H1 (cell line): ENCODE data around the gene TRIM65. TPM values are rescaled to one million over a fixed set of nuclear protein-coding genes. Genes with fewer than 3 reads are reported as not detected.
A peak's percentile ranks its signal among the peaks of the same experiment; 100 is the strongest.

Experiments used
- CTCF ChIA-PET: fragments of 300-600 bp; sonication (Branson Sonifier 250); formaldehyde crosslinking; loops from one replicate; lab custom pipeline; 2021; ENCODE audit not compliant: partially characterized antibody; lab: Charles Lee
- POLR2A ChIA-PET: fragments of 300-600 bp; sonication (Branson Sonifier 250); formaldehyde crosslinking; loops from one replicate; lab custom pipeline; 2021; ENCODE audit warnings: inconsistent platforms; ENCODE audit not compliant: partially characterized antibody; lab: Charles Lee
- DNase-seq, 2 experiments: peaks; one replicate each; pipeline versions ENCODE4 v3.0.0 to v3.0.0-alpha.2; 2010 to 2022; ENCODE audit warnings: low spot score in 2 of 2, low read depth in 1 of 2, mixed read lengths in 1 of 2
- FAIRE-seq: peaks from 2 replicates; lab custom pipeline; 2011; peaks lifted over from hg19 to GRCh38; lab: Jason Lieb, UNC
- H2AFZ ChIP-seq: 2 replicates; pipeline ENCODE4 v1.8.1; 2012; ENCODE audit warnings: low read length, inconsistent platforms
- H2AK5ac ChIP-seq: 2 replicates; pipeline ENCODE4 v1.6.1; 2013; ENCODE audit warnings: low read depth, low read length
- H2BK120ac ChIP-seq: replicated peaks from 2 replicates; pipeline ENCODE3; 2013; ENCODE audit warnings: low read depth, low read length, inconsistent platforms
- H2BK12ac ChIP-seq: 2 replicates; pipeline ENCODE4 v1.6.1; 2013; ENCODE audit warnings: low read depth, low read length
- H2BK15ac ChIP-seq: 2 replicates; pipeline ENCODE4 v1.6.1; 2013; ENCODE audit warnings: low read length
- H2BK20ac ChIP-seq: 2 replicates; pipeline ENCODE4 v1.6.1; 2013; ENCODE audit warnings: low read length
- H2BK5ac ChIP-seq: 2 replicates; pipeline ENCODE4 v1.6.1; 2013; ENCODE audit warnings: low read depth, low read length
- H3K14ac ChIP-seq: 2 replicates; pipeline ENCODE4 v1.6.1; 2013; ENCODE audit warnings: inconsistent platforms; ENCODE audit not compliant: insufficient read length
- H3K18ac ChIP-seq: 2 replicates; pipeline ENCODE4 v1.6.1; 2013; ENCODE audit warnings: low read length; ENCODE audit errors: extremely low read depth
- H3K23ac ChIP-seq: 2 replicates; pipeline ENCODE4 v1.6.1; 2013; ENCODE audit warnings: inconsistent platforms; ENCODE audit not compliant: insufficient read length
- H3K23me2 ChIP-seq: 2 replicates; pipeline ENCODE4 v1.6.1; 2013; ENCODE audit warnings: low read depth, low read length
- H3K27ac ChIP-seq: 2 replicates; pipeline ENCODE4 v1.6.1; 2011; ENCODE audit warnings: low read depth, low read length, inconsistent platforms
- H3K27me3 ChIP-seq, 4 experiments: replicated peaks in 1 of 4; 1 replicate in 1 of 4; 2 replicates in 3 of 4; pipeline versions ENCODE4 v1.6.1 to v1.8.1; 2011 to 2013; ENCODE audit warnings: low read length in 3 of 4, mild to moderate bottlenecking in 3 of 4, inconsistent platforms in 2 of 4, mixed read lengths in 2 of 4, moderate library complexity in 1 of 4; ENCODE audit not compliant: control insufficient read depth in 3 of 4, insufficient read depth in 3 of 4; ENCODE audit errors: extremely low read depth in 1 of 4
- H3K36me3 ChIP-seq, 4 experiments: 2 replicates each; pipeline versions ENCODE4 v1.6.1 to v1.8.1; 2011 to 2013; ENCODE audit warnings: mild to moderate bottlenecking in 4 of 4, low read length in 3 of 4, moderate library complexity in 2 of 4, control low read depth in 1 of 4, inconsistent platforms in 1 of 4; ENCODE audit not compliant: insufficient read depth in 4 of 4, control insufficient read depth in 2 of 4
- H3K4ac ChIP-seq: replicated peaks from 2 replicates; pipeline ENCODE3; 2013; ENCODE audit warnings: low read length, low read depth, mixed read lengths, inconsistent platforms; ENCODE audit not compliant: insufficient read length
- H3K4me1 ChIP-seq, 4 experiments: replicated peaks in 1 of 4; 1 replicate in 1 of 4; 2 replicates in 3 of 4; pipeline versions ENCODE4 v1.6.1 to v1.8.1; 2011 to 2013; ENCODE audit warnings: low read length in 3 of 4, inconsistent platforms in 2 of 4, mixed read lengths in 1 of 4; ENCODE audit not compliant: insufficient read depth in 4 of 4, control insufficient read depth in 3 of 4
- H3K4me2 ChIP-seq, 2 experiments: 2 replicates each; pipeline versions ENCODE4 v1.6.1 to v1.8.1; 2011 to 2013; ENCODE audit warnings: low read depth in 2 of 2, low read length in 2 of 2, control low read depth in 1 of 2, inconsistent platforms in 1 of 2, mild to moderate bottlenecking in 1 of 2; ENCODE audit not compliant: insufficient read depth in 1 of 2
- H3K4me3 ChIP-seq, 4 experiments: fragments of 200-600, 300-600 bp in 1 of 4; sonication (generic), shearing (Covaris generic), sonication (Bioruptor Twin) in 1 of 4; 2 replicates each; pipeline versions ENCODE4 v1.5.1 to v1.8.1; 2011 to 2016; ENCODE audit warnings: low read length in 4 of 4, low read depth in 3 of 4, control low read depth in 2 of 4, inconsistent platforms in 2 of 4, mild to moderate bottlenecking in 2 of 4, mixed read lengths in 1 of 4, moderate library complexity in 1 of 4; ENCODE audit not compliant: insufficient read depth in 2 of 4; ENCODE audit errors: extremely low read depth in 1 of 4
- H3K56ac ChIP-seq: replicated peaks from 2 replicates; pipeline ENCODE3; 2013; ENCODE audit warnings: low read depth, mild to moderate bottlenecking, mixed read lengths, low read length, inconsistent platforms; ENCODE audit not compliant: insufficient read length
- H3K79me1 ChIP-seq: 2 replicates; pipeline ENCODE4 v1.6.1; 2013; ENCODE audit warnings: low read depth, low read length, control low read depth
- H3K79me2 ChIP-seq, 2 experiments: 2 replicates each; pipeline versions ENCODE4 v1.6.1 to v1.8.1; 2012 to 2013; ENCODE audit warnings: low read length in 2 of 2, mild to moderate bottlenecking in 2 of 2, inconsistent platforms in 1 of 2; ENCODE audit not compliant: insufficient read depth in 2 of 2, control insufficient read depth in 1 of 2
- H3K9ac ChIP-seq, 4 experiments: replicated peaks in 1 of 4; 1 replicate in 1 of 4; 2 replicates in 3 of 4; pipeline versions ENCODE4 v1.6.1 to v1.8.1; 2011 to 2013; ENCODE audit warnings: low read depth in 3 of 4, low read length in 3 of 4, control low read depth in 2 of 4, mild to moderate bottlenecking in 2 of 4, moderate library complexity in 2 of 4, inconsistent platforms in 1 of 4; ENCODE audit errors: extremely low read depth in 1 of 4
- H3K9me3 ChIP-seq, 2 experiments: 2 replicates each; pipeline versions ENCODE4 v1.6.1 to v1.8.1; 2012 to 2013; ENCODE audit warnings: mild to moderate bottlenecking in 2 of 2, moderate library complexity in 2 of 2, control low read depth in 1 of 2, inconsistent platforms in 1 of 2, low read depth in 1 of 2, low read length in 1 of 2, mixed read lengths in 1 of 2; ENCODE audit not compliant: insufficient read depth in 2 of 2
- H4K20me1 ChIP-seq, 2 experiments: replicated peaks in 1 of 2; 2 replicates each; pipeline versions ENCODE3 to v1.8.1; 2011 to 2013; ENCODE audit warnings: inconsistent platforms in 2 of 2, low read length in 2 of 2, mild to moderate bottlenecking in 1 of 2; ENCODE audit not compliant: insufficient read depth in 2 of 2, control insufficient read depth in 1 of 2
- H4K5ac ChIP-seq: 2 replicates; pipeline ENCODE4 v1.6.1; 2013; ENCODE audit warnings: low read length, low read depth, mixed read lengths, inconsistent platforms; ENCODE audit not compliant: insufficient read length
- H4K8ac ChIP-seq: 2 replicates; pipeline ENCODE4 v1.8.0; 2013; ENCODE audit warnings: mild to moderate bottlenecking, moderate library complexity, low read length, inconsistent platforms; ENCODE audit not compliant: insufficient read depth; ENCODE audit errors: extremely low read depth
- H4K91ac ChIP-seq: replicated peaks from 2 replicates; pipeline ENCODE3; 2013; ENCODE audit warnings: low read length, mixed read lengths, inconsistent platforms; ENCODE audit not compliant: insufficient read length
- CREB1 ChIP-seq: IDR thresholded peaks from 2 replicates; pipeline ENCODE4 v1.6.1; 2012; ENCODE audit warnings: inconsistent platforms
- EGR1 ChIP-seq: IDR thresholded peaks from 2 replicates; pipeline ENCODE4 v1.6.1; 2011; ENCODE audit warnings: low read depth, low read length, borderline replicate concordance
- GABPA ChIP-seq: IDR thresholded peaks from 2 replicates; pipeline ENCODE4 v1.6.1; 2011; ENCODE audit warnings: mild to moderate bottlenecking, low read length, moderate library complexity, borderline replicate concordance; ENCODE audit not compliant: insufficient read depth
- POLR2A ChIP-seq, 2 experiments: IDR thresholded peaks; 1 replicate in 1 of 2; 2 replicates in 1 of 2; pipeline ENCODE4 v1.6.1; 2011; ENCODE audit warnings: low read depth in 2 of 2, low read length in 2 of 2, mild to moderate bottlenecking in 2 of 2; ENCODE audit errors: control extremely low read depth in 1 of 2
- POLR2AphosphoS5 ChIP-seq: IDR thresholded peaks from 2 replicates; pipeline ENCODE4 v1.6.1; 2011; ENCODE audit warnings: low read depth, low read length
- RBBP5 ChIP-seq: IDR thresholded peaks from 2 replicates; pipeline ENCODE4 v1.7.1; 2012; ENCODE audit warnings: low read depth, mild to moderate bottlenecking, inconsistent platforms, low read length, moderate library complexity, borderline replicate concordance
- SP4 ChIP-seq: IDR thresholded peaks from 2 replicates; pipeline ENCODE4 v1.6.1; 2012; ENCODE audit warnings: low read length, inconsistent platforms
- TEAD4 ChIP-seq: IDR thresholded peaks from 2 replicates; pipeline ENCODE4 v1.6.1; 2012; ENCODE audit warnings: low read depth, low read length, inconsistent platforms, mixed read lengths
- WGBS, 2 experiments: shearing (Covaris generic) in 1 of 2; methylation state at CpG; one replicate each; pipeline versions ENCODE4 v1.1.6 to v1.1.7; 2013 to 2015; ENCODE audit warnings: low lambda C conversion rate in 2 of 2, mixed read lengths in 2 of 2, inconsistent platforms in 1 of 2, low coverage in 1 of 2, missing lambda C conversion rate in 1 of 2; ENCODE audit not compliant: insufficient replicate concordance in 2 of 2, insufficient coverage in 1 of 2, insufficient read length in 1 of 2; ENCODE audit errors: extremely low coverage in 1 of 2, missing lambda C conversion rate in 1 of 2; 5-methylcytosine and 5-hydroxymethylcytosine counted together
- polyA plus RNA-seq, 7 experiments: library from polyadenylated mRNA; depleted of rRNA in 3 of 7; stranded (reverse) in 5 of 7; unstranded in 2 of 7; fragments of >200 nt in 5 of 7; fragments of 200-250 nt in 2 of 7; gene quantifications; 1 replicate in 5 of 7; 2 replicates in 1 of 7; 4 replicates in 1 of 7; pipeline versions ENCODE4 v1.2.1 to v1.2.3, GENCODE V29; 2011 to 2013; ENCODE audit warnings: missing spikeins in 2 of 7, mixed read lengths in 2 of 7
- total RNA-seq: library from RNA; stranded (reverse); fragmentation: NEBNext Ultra II Directional; extraction: Animal tissue kit (Norgen Biotek cat#: 25700); gene quantifications from 2 replicates; pipeline ENCODE4 v1.2.1, GENCODE V29; 2021
- TF ChIP-seq, protein P1 (sequence below), 3 experiments: IDR thresholded peaks; 1 replicate in 2 of 3; 2 replicates in 1 of 3; pipeline versions ENCODE4 v1.5.1 to v1.6.1; 2011; ENCODE audit warnings: low read length in 3 of 3, mild to moderate bottlenecking in 3 of 3, inconsistent platforms in 2 of 3, low read depth in 1 of 3, moderate library complexity in 1 of 3; ENCODE audit not compliant: insufficient read depth in 1 of 3; ENCODE audit errors: control extremely low read depth in 1 of 3

Gene TRIM65
- total and polyA plus RNA-seq, 2 of the 8 experiments (the other 6 are each of a cell fraction or from before 2014, with no cell fraction given), result 21.2 to 48.6 TPM

DNA sequence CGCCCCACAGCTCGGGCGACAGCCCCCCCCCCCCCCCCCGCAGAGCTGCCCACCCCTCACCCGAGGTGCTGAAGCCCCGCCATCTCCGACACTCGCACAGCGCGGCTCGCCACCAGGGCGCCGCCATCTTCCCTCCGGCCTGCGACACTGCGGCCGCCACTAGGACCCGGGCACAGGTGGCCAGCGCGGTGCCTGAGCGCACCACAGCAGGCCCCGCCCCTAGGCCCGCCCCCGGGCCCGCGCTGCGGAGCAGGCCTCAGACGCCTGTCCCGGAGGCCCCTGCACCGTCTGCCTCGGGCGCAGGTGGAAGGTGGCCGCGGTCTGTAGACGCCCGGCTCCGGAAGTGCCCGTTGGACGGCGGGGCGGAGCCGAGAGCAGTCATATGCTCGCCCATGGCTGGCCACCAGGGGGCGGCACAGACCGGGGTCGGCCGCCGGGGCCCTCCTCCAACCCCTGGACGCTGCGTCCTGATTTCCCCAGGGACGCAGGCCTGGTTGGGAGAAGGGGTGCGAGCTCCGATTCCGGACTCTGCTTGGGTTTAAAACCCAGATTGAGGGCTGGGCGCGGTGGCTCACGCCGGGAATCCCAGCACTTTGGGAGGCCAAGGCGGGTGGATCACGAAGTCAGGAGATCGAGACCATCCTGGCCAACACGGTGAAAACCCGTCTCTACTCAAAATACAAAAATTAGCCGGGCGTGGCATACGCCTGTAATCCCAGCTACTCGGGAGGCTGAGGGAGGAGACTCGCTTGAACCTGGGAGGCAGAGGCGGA lies 8.2 kb upstream of the TRIM65 start, which contains the start of gene MRPL38:
Gene MRPL38 (minus strand): TSS at position 136 of the 773 bp plus-strand sequence. CDS start 9 bp downstream, at position 127.
- H3K9me3 ChIP-seq, result no peaks in the 10 kb centered on the region
- 21% methylated on average over 37 of the region's 69 CpGs; no CpG with 5 or more reads in 1 of the 2 experiments for WGBS, 2 experiments
- no peak within 1 kb of the TSS for H3K23ac ChIP-seq
- peak within 1 kb of the TSS; percentile 93 for H4K8ac ChIP-seq
- H3K9ac ChIP-seq, result peak within 1 kb of the TSS; percentile 55 to 69 (median 62)
- no peak within 1 kb of the TSS for H2AFZ ChIP-seq
- peak within 1 kb of the TSS; percentile 83; the same call in 1 of the 2 replicates for H3K27ac ChIP-seq
- FAIRE-seq (no peak), DNase-seq (peak; percentile 92 to 98)
- peaks cover 0 to 20% (median 10%) of the 10 kb centered on the region in 4 experiments; a peak in 7 of 8 replicates for H3K36me3 ChIP-seq
- H3K27me3 ChIP-seq, result no peaks in the 10 kb centered on the region
- H3K18ac ChIP-seq, result 0 out of 2 replicates have a peak within 1 kb of the TSS, but pooled peaks have one; percentile 71
- peaks cover 0 to 2% of the 10 kb centered on the region in 2 experiments for H4K20me1 ChIP-seq
- ChIA-PET POLR2A (interaction anchor here (0.7 to 4.6 kb wide), 20 partner anchors 10 to 198 kb away, joined by 3 to 31 read pairs (median 4); partner anchors contain the start of genes CDK3, EXOC7 and TRIM65), CTCF (interaction anchor here (0.6 to 51.3 kb wide), 26 partner anchors 8 to 484 kb away, joined by 3 to 885 read pairs (median 5); partner anchors contain the start of genes ACOX1, CDK3, TEN1 and WBP2)
- H3K4me3 ChIP-seq, result peak within 1 kb of the TSS; percentile 74 to 97 (median 89)
- peaks cover 3% of the 10 kb centered on the region; the same call in 1 of the 2 replicates for H3K23me2 ChIP-seq
- H3K79me2 ChIP-seq, result peaks cover 0 to 14% of the 10 kb centered on the region in 2 experiments; a peak in 2 of 4 replicates
- H2BK120ac ChIP-seq, result no peak within 1 kb of the TSS
- no peak within 1 kb of the TSS for H2BK20ac ChIP-seq
- H3K4me1 ChIP-seq, result no peaks in the 10 kb centered on the region; a peak in 1 of 7 replicates
- peak within 1 kb of the TSS; percentile 54 for H4K5ac ChIP-seq
- peak within 1 kb of the TSS; percentile 64 to 70 for H3K4me2 ChIP-seq
- H2BK5ac ChIP-seq, result no peak within 1 kb of the TSS
- no peak within 1 kb of the TSS for H2BK15ac ChIP-seq
- H3K79me1 ChIP-seq, result no peaks in the 10 kb centered on the region; the same call in 1 of the 2 replicates
- H2BK12ac ChIP-seq, result no peak within 1 kb of the TSS
- peak within 1 kb of the TSS; percentile 82 for H3K56ac ChIP-seq
- no peak within 1 kb of the TSS for H4K91ac ChIP-seq
- H2AK5ac ChIP-seq, result peak within 1 kb of the TSS; percentile 39; the same call in 1 of the 2 replicates
- no peak within 1 kb of the TSS for H3K14ac ChIP-seq
- peak within 1 kb of the TSS; percentile 94 for H3K4ac ChIP-seq
- TF ChIP-seq GABPA (no peak), RBBP5 (peak; percentile 88; the same call in 1 of the 2 replicates), EGR1 (peak; percentile 20; the same call in 1 of the 2 replicates), POLR2A (IDR thresholded peaks at IDR 0.05; ENCODE audit: control extremely low read depth in 1 of 2, low read depth in 2 of 2, low read length in 2 of 2) (peak in 1 of 2 experiments; percentile 71; a peak in 1 of 3 replicates), TEAD4 (no peak), CREB1 (peak; percentile 32), POLR2AphosphoS5 (peak; percentile 70; the same call in 1 of the 2 replicates), SP4 (peak; percentile 97)
- TF ChIP-seq, protein P1, sequence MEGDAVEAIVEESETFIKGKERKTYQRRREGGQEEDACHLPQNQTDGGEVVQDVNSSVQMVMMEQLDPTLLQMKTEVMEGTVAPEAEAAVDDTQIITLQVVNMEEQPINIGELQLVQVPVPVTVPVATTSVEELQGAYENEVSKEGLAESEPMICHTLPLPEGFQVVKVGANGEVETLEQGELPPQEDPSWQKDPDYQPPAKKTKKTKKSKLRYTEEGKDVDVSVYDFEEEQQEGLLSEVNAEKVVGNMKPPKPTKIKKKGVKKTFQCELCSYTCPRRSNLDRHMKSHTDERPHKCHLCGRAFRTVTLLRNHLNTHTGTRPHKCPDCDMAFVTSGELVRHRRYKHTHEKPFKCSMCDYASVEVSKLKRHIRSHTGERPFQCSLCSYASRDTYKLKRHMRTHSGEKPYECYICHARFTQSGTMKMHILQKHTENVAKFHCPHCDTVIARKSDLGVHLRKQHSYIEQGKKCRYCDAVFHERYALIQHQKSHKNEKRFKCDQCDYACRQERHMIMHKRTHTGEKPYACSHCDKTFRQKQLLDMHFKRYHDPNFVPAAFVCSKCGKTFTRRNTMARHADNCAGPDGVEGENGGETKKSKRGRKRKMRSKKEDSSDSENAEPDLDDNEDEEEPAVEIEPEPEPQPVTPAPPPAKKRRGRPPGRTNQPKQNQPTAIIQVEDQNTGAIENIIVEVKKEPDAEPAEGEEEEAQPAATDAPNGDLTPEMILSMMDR (IDR thresholded peaks at IDR 0.05; ENCODE audit: control extremely low read depth in 1 of 3, insufficient read depth in 1 of 3, low read depth in 1 of 3, low read length in 3 of 3), result peak; percentile 83 to 93 (median 85)
